GM12865 (cell line): ENCODE data around the gene NEDD4L.

ENCODE experiments used
- DNase-seq: peaks from one replicate; pipeline ENCODE4 v3.0.0; 2010; ENCODE audit warnings: low read depth
- H3K4me3 ChIP-seq: 2 replicates; pipeline ENCODE4 v1.5.1; 2011; ENCODE audit warnings: mild to moderate bottlenecking, low read depth, low read length, control low read depth
- CTCF ChIP-seq: IDR thresholded peaks from 2 replicates; pipeline ENCODE4 v1.5.1; 2011; ENCODE audit warnings: low read length, control low read depth, low read depth, inconsistent platforms; ENCODE audit not compliant: insufficient read depth; ENCODE audit errors: missing control alignments

NEDD4L gene

GRCh38 chr18:58339890-58340289 lies 295.9 kb downstream of the NEDD4L start:
- TF ChIP-seq CTCF = no peak
- no peak overlapping the region for H3K4me3 ChIP-seq

GRCh38 chr18:58341916-58342315 lies 297.9 kb downstream of the NEDD4L start:
- no peak overlapping the region for H3K4me3 ChIP-seq
- DNase-seq = no peak
- TF ChIP-seq CTCF = no peak

More at GRCh38 chr18:58339890-58340289, 295.9 kb downstream of the NEDD4L start:
- no peak for DNase-seq

- no peak for DNase-seq
- TF ChIP-seq CTCF = no peak
- H3K4me3 ChIP-seq = no peak overlapping the region
These were observed 300.1 kb downstream of the NEDD4L start for GRCh38 chr18:58344080-58344670.

- no peak for TF ChIP-seq CTCF
- no peak overlapping the region for H3K4me3 ChIP-seq
- DNase-seq = no peak
These were observed 300.9 kb downstream of the NEDD4L start for GRCh38 chr18:58344861-58345463.

GRCh38 chr18:58345875-58346274 lies 301.8 kb downstream of the NEDD4L start:
- DNase-seq = no peak
- no peak overlapping the region for H3K4me3 ChIP-seq
- TF ChIP-seq CTCF = no peak

- no peak for TF ChIP-seq CTCF
- H3K4me3 ChIP-seq = no peak overlapping the region
- no peak for DNase-seq
These were observed 303.1 kb downstream of the NEDD4L start for GRCh38 chr18:58347135-58347534.

- H3K4me3 ChIP-seq = no peak overlapping the region
- DNase-seq = no peak
- no peak for TF ChIP-seq CTCF
These were observed 304.5 kb downstream of the NEDD4L start for GRCh38 chr18:58348517-58348916.
